OCI-LY3 (cell line): ENCODE data around the gene MAMDC2.

Experiments
- H2AFZ ChIP-seq: fragments of 200-600, 300-600 bp; shearing (Covaris generic); 2 replicates; pipeline ENCODE4 v1.6.0; 2014; ENCODE audit warnings: antibody characterized with exemption, low read depth, low read length
- H3K27ac ChIP-seq: fragments of 200-600, 300-600 bp; sonication (generic); 2 replicates; pipeline ENCODE4 v1.5.1; 2014; ENCODE audit warnings: mild to moderate bottlenecking, low read length, moderate library complexity, mixed read lengths
- H3K27me3 ChIP-seq: fragments of 200-600, 300-600 bp; sonication (generic); 2 replicates; pipeline ENCODE4 v1.6.1; 2014; ENCODE audit warnings: low read depth, low read length, mixed read lengths
- H3K36me3 ChIP-seq: fragments of 200-600, 300-600 bp; sonication (generic); replicated peaks from 2 replicates; pipeline ENCODE3; 2014; ENCODE audit warnings: low read depth, low read length, mixed read lengths
- H3K4me1 ChIP-seq: fragments of 300-600, 200-600 bp; sonication (generic); 2 replicates; pipeline ENCODE4 v1.6.1; 2014; ENCODE audit warnings: low read length, mixed read lengths
- H3K4me2 ChIP-seq: fragments of 200-600, 300-600 bp; sonication (generic); 2 replicates; pipeline ENCODE4 v1.6.1; 2014; ENCODE audit warnings: low read length, mixed read lengths
- H3K4me3 ChIP-seq: fragments of 300-600, 200-600 bp; sonication (generic); 2 replicates; pipeline ENCODE4 v1.5.1; 2014; ENCODE audit warnings: antibody characterized with exemption, mild to moderate bottlenecking, low read length, moderate library complexity
- H3K79me2 ChIP-seq: fragments of 300-600, 200-600 bp; shearing (Covaris generic); 2 replicates; pipeline ENCODE4 v1.6.1; 2014; ENCODE audit warnings: mild to moderate bottlenecking, low read length, mixed read lengths
- H3K9ac ChIP-seq: fragments of 300-600, 200-600 bp; shearing (Covaris generic); 2 replicates; pipeline ENCODE4 v1.6.0; 2014; ENCODE audit warnings: mild to moderate bottlenecking, low read length, moderate library complexity
- H3K9me3 ChIP-seq: fragments of 200-600, 300-600 bp; shearing (Covaris generic); 2 replicates; pipeline ENCODE4 v1.6.1; 2014; ENCODE audit warnings: low read length, mixed read lengths; ENCODE audit not compliant: insufficient read depth
- H4K20me1 ChIP-seq: fragments of 200-600, 300-600 bp; sonication (generic); 2 replicates; pipeline ENCODE4 v1.6.1; 2016; ENCODE audit warnings: low read length, mixed read lengths; ENCODE audit not compliant: insufficient read depth
- EZH2phosphoT487 ChIP-seq: fragments of 200-600 bp; shearing (Covaris generic); IDR thresholded peaks from 2 replicates; pipeline ENCODE4 v1.6.1; 2018; ENCODE audit warnings: antibody characterized with exemption, mixed run types, low read depth
- TF ChIP-seq, protein P1 (sequence below): fragments of 200-600, 300-600 bp; sonication (generic); IDR thresholded peaks from 2 replicates; pipeline ENCODE4 v1.5.1; 2014; ENCODE audit warnings: antibody characterized with exemption, low read length, low read depth

The MAMDC2 gene

GRCh38 chr9:70250221-70250620 lies 206.6 kb downstream of the MAMDC2 start:
- no peak overlapping the region for H2AFZ ChIP-seq
- no peaks in the 10 kb centered on the region for H3K27me3 ChIP-seq
- H3K4me3 ChIP-seq: no peak overlapping the region
- no peak overlapping the region for H3K4me2 ChIP-seq
- H3K4me1 ChIP-seq: no peaks in the 10 kb centered on the region
- H3K79me2 ChIP-seq: no peaks in the 10 kb centered on the region
- H3K36me3 ChIP-seq: no peaks in the 10 kb centered on the region
- H4K20me1 ChIP-seq: no peaks in the 10 kb centered on the region
- no peak for TF ChIP-seq EZH2phosphoT487
- TF ChIP-seq, protein P1, sequence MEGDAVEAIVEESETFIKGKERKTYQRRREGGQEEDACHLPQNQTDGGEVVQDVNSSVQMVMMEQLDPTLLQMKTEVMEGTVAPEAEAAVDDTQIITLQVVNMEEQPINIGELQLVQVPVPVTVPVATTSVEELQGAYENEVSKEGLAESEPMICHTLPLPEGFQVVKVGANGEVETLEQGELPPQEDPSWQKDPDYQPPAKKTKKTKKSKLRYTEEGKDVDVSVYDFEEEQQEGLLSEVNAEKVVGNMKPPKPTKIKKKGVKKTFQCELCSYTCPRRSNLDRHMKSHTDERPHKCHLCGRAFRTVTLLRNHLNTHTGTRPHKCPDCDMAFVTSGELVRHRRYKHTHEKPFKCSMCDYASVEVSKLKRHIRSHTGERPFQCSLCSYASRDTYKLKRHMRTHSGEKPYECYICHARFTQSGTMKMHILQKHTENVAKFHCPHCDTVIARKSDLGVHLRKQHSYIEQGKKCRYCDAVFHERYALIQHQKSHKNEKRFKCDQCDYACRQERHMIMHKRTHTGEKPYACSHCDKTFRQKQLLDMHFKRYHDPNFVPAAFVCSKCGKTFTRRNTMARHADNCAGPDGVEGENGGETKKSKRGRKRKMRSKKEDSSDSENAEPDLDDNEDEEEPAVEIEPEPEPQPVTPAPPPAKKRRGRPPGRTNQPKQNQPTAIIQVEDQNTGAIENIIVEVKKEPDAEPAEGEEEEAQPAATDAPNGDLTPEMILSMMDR: no peak
- no peaks in the 10 kb centered on the region for H3K9me3 ChIP-seq
- no peak overlapping the region for H3K9ac ChIP-seq
- no peak overlapping the region for H3K27ac ChIP-seq

DNA sequence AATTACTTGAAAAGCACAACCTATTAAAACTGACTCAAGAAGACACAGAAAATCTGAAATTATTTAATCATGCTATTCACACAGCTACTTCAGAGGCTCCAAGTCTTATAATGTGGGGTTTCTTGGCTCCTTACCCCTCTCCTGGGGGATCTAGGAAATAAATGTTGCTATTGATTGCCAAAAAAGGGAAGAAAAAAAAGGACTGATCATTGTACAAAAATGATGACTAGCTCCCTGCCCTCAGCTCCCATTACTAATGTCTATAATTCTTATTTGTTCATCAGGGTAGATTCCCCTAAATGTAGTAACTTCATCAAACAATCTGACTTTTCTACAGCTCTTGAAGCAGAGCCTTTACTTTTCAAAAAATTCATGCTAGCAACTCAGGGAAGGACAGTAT lies 211.8 kb downstream of the MAMDC2 start:
- Histone ChIP-seq H3K36me3 (peaks cover 2% of the 10 kb centered on the region), H3K9ac (no peak overlapping the region), H3K79me2 (peaks cover 17% of the 10 kb centered on the region), H3K4me1 (peaks cover 15% of the 10 kb centered on the region), H3K27me3 (no peaks in the 10 kb centered on the region), H2AFZ (no peak overlapping the region), H3K27ac (no peak overlapping the region), H3K4me3 (no peak overlapping the region), H4K20me1 (peaks cover 4% of the 10 kb centered on the region; the same call in 1 of the 2 replicates), H3K4me2 (no peak overlapping the region), H3K9me3 (no peaks in the 10 kb centered on the region)
- TF ChIP-seq, protein P1: no peak
- no peak for TF ChIP-seq EZH2phosphoT487

- Histone ChIP-seq H3K9me3 (no peaks in the 10 kb centered on the region), H3K36me3 (peaks cover 8% of the 10 kb centered on the region), H3K79me2 (peaks cover 23% of the 10 kb centered on the region), H3K4me1 (peaks cover 18% of the 10 kb centered on the region), H3K27ac (no peak overlapping the region), H3K9ac (no peak overlapping the region), H3K4me2 (no peak overlapping the region), H2AFZ (no peak overlapping the region), H4K20me1 (peaks cover 10% of the 10 kb centered on the region), H3K27me3 (no peaks in the 10 kb centered on the region), H3K4me3 (no peak overlapping the region)
- TF ChIP-seq EZH2phosphoT487: no peak
- TF ChIP-seq, protein P1: no peak
These were observed 212.5 kb downstream of the MAMDC2 start for GRCh38 chr9:70256123-70256551.

GRCh38 chr9:70257502-70257901 lies 213.9 kb downstream of the MAMDC2 start:
- Histone ChIP-seq H4K20me1 (peaks cover 24% of the 10 kb centered on the region), H3K4me1 (peaks cover 31% of the 10 kb centered on the region), H3K27me3 (no peaks in the 10 kb centered on the region), H3K4me2 (peak overlapping the region; percentile 73), H3K79me2 (peaks cover 37% of the 10 kb centered on the region), H3K9me3 (no peaks in the 10 kb centered on the region), H3K9ac (peak overlapping the region; percentile 66; the same call in 1 of the 2 replicates), H3K27ac (no peak overlapping the region), H2AFZ (no peak overlapping the region), H3K4me3 (peak overlapping the region; percentile 81), H3K36me3 (peaks cover 22% of the 10 kb centered on the region)
- TF ChIP-seq, protein P1: no peak
- TF ChIP-seq EZH2phosphoT487: no peak
